Posterior vena cava (tissue), 2 donors: ENCODE measurements around the gene RSPRY1. TPM values are rescaled to one million over a fixed set of nuclear protein-coding genes. Genes with fewer than 3 reads are reported as not detected.
A peak's percentile ranks its signal among the peaks of the same experiment; 100 is the strongest.

Experiments
- DNase-seq: peaks from one replicate; pipeline ENCODE4 v3.0.0-alpha.2; 2020; ENCODE audit warnings: low spot score
- intact Hi-C, 2 donors: fragments of 100-400 bp; cut with DNase I; formaldehyde crosslinking; loops; one replicate each; pipeline versions ENCODE4 v1.14.1 to v1.14.2; 2022 to 2023
- long read RNA-seq, 2 donors: library from polyadenylated mRNA; unstranded; transcript quantifications; one replicate each; pipeline ENCODE4 v2.0.0, GENCODE V29; 2020 to 2021
- total RNA-seq, 2 donors: library from RNA; stranded (reverse); fragmentation: NEBNext Ultra II Directional; extraction: Animal tissue kit (Norgen Biotek cat#: 25700); gene quantifications; one replicate each; pipeline ENCODE4 v1.2.1, GENCODE V29; 2021
- donor health status: DM: yes; HTN: yes; CAD: no.
- donor health status: DM: yes; HTN: yes; CAD: no.

RSPRY1 gene
- 10 to 100 TPM; 26.8 to 27.6 TPM for total RNA-seq
- long read RNA-seq, donor 1, transcript RSPRY1-201 (15 exons, 3,547 nt), result major isoform, 9 of 19 reads
- long read RNA-seq, donor 1, partial matches to known transcripts, result 1 of 19 reads
- long read RNA-seq, donor 1, other reads (novel, unspliced or antisense), result 8 of 19 reads
- long read RNA-seq, donor 2, transcript RSPRY1-201 (15 exons, 3,547 nt), result major isoform, 47 of 102 reads
- long read RNA-seq, donor 2, partial matches to known transcripts, result 26 of 102 reads
- long read RNA-seq, donor 2, other reads (novel, unspliced or antisense), result 26 of 102 reads

GRCh38 chr16:57185945-57186871 lies at the start of gene RSPRY1, which contains the start of gene PSME3IP1:
TSS of gene RSPRY1 (plus strand) at chr16:57186329. CDS start at chr16:57204659, 18,330 bp downstream.
TSS of gene PSME3IP1 (minus strand) at chr16:57186039. CDS start at chr16:57173854, 12,185 bp downstream.
- DNase-seq, result peak; percentile 99
- intact Hi-C loops, result no loop called here

GRCh38 chr16:57137043-57137442 lies 49.1 kb upstream of the RSPRY1 start:
- DNase-seq, result peak; percentile 61
- intact Hi-C loops, result no loop called here

GRCh38 chr16:57137566-57138273 lies 48.4 kb upstream of the RSPRY1 start:
- intact Hi-C loops, result no loop called here
- DNase-seq, result peak; percentile 63

- intact Hi-C loops, result no loop called here
- peak; percentile 58 for DNase-seq
Measured at GRCh38 chr16:57138281-57138935, 47.7 kb upstream of the RSPRY1 start.

- peak; percentile 72 for DNase-seq
- intact Hi-C loops, result no loop called here
Measured at GRCh38 chr16:57140931-57141668, 45.0 kb upstream of the RSPRY1 start.

- intact Hi-C loops, result no loop called here
- peak; percentile 65 for DNase-seq
Measured at GRCh38 chr16:57141822-57142631, 44.1 kb upstream of the RSPRY1 start.

GRCh38 chr16:57143149-57143921 lies 42.8 kb upstream of the RSPRY1 start:
- peak; percentile 79 for DNase-seq
- intact Hi-C loops, result no loop called here

- intact Hi-C loops, result no loop called here
Measured at GRCh38 chr16:57144027-57144426, 42.1 kb upstream of the RSPRY1 start.

GRCh38 chr16:57145046-57146021 lies 40.8 kb upstream of the RSPRY1 start:
- intact Hi-C loops, result no loop called here
- peak; percentile 63 for DNase-seq

More at GRCh38 chr16:57144027-57144426, 42.1 kb upstream of the RSPRY1 start:
- DNase-seq, result peak; percentile 16

- DNase-seq, result peak; percentile 73
- intact Hi-C loops, result no loop called here
Measured at GRCh38 chr16:57146040-57146647, 40.0 kb upstream of the RSPRY1 start.

- DNase-seq, result peak; percentile 30
- intact Hi-C loops, result no loop called here
Measured at GRCh38 chr16:57146735-57147134, 39.4 kb upstream of the RSPRY1 start.

- peak; percentile 68 for DNase-seq
- intact Hi-C loops, result no loop called here
Measured at GRCh38 chr16:57147381-57148221, 38.5 kb upstream of the RSPRY1 start.

GRCh38 chr16:57148481-57148880 lies 37.6 kb upstream of the RSPRY1 start:
- intact Hi-C loops, result no loop called here
- DNase-seq, result peak; percentile 48

- DNase-seq, result peak; percentile 70
- intact Hi-C loops, result no loop called here
Measured at GRCh38 chr16:57149391-57149790, 36.7 kb upstream of the RSPRY1 start.
